OCI-LY3 (cell line): ENCODE results near the gene ASAP2.

Experiments
- H2AFZ ChIP-seq: fragments of 200-600, 300-600 bp; shearing (Covaris generic); 2 replicates; pipeline ENCODE4 v1.6.0; 2014; ENCODE audit warnings: antibody characterized with exemption, low read depth, low read length
- H3K27ac ChIP-seq: fragments of 200-600, 300-600 bp; sonication (generic); 2 replicates; pipeline ENCODE4 v1.5.1; 2014; ENCODE audit warnings: mild to moderate bottlenecking, low read length, moderate library complexity, mixed read lengths
- H3K27me3 ChIP-seq: fragments of 200-600, 300-600 bp; sonication (generic); 2 replicates; pipeline ENCODE4 v1.6.1; 2014; ENCODE audit warnings: low read depth, low read length, mixed read lengths
- H3K36me3 ChIP-seq: fragments of 200-600, 300-600 bp; sonication (generic); replicated peaks from 2 replicates; pipeline ENCODE3; 2014; ENCODE audit warnings: low read depth, low read length, mixed read lengths
- H3K4me1 ChIP-seq: fragments of 300-600, 200-600 bp; sonication (generic); 2 replicates; pipeline ENCODE4 v1.6.1; 2014; ENCODE audit warnings: low read length, mixed read lengths
- H3K4me2 ChIP-seq: fragments of 200-600, 300-600 bp; sonication (generic); 2 replicates; pipeline ENCODE4 v1.6.1; 2014; ENCODE audit warnings: low read length, mixed read lengths
- H3K4me3 ChIP-seq: fragments of 300-600, 200-600 bp; sonication (generic); 2 replicates; pipeline ENCODE4 v1.5.1; 2014; ENCODE audit warnings: antibody characterized with exemption, mild to moderate bottlenecking, low read length, moderate library complexity
- H3K79me2 ChIP-seq: fragments of 300-600, 200-600 bp; shearing (Covaris generic); 2 replicates; pipeline ENCODE4 v1.6.1; 2014; ENCODE audit warnings: mild to moderate bottlenecking, low read length, mixed read lengths
- H3K9ac ChIP-seq: fragments of 300-600, 200-600 bp; shearing (Covaris generic); 2 replicates; pipeline ENCODE4 v1.6.0; 2014; ENCODE audit warnings: mild to moderate bottlenecking, low read length, moderate library complexity
- H3K9me3 ChIP-seq: fragments of 200-600, 300-600 bp; shearing (Covaris generic); 2 replicates; pipeline ENCODE4 v1.6.1; 2014; ENCODE audit warnings: low read length, mixed read lengths; ENCODE audit not compliant: insufficient read depth
- H4K20me1 ChIP-seq: fragments of 200-600, 300-600 bp; sonication (generic); 2 replicates; pipeline ENCODE4 v1.6.1; 2016; ENCODE audit warnings: low read length, mixed read lengths; ENCODE audit not compliant: insufficient read depth
- EZH2phosphoT487 ChIP-seq: fragments of 200-600 bp; shearing (Covaris generic); IDR thresholded peaks from 2 replicates; pipeline ENCODE4 v1.6.1; 2018; ENCODE audit warnings: antibody characterized with exemption, mixed run types, low read depth
- TF ChIP-seq, protein P1 (sequence below): fragments of 200-600, 300-600 bp; sonication (generic); IDR thresholded peaks from 2 replicates; pipeline ENCODE4 v1.5.1; 2014; ENCODE audit warnings: antibody characterized with exemption, low read length, low read depth

The ASAP2 gene

GRCh38 chr2:9260464-9260918 is 53.9 kb downstream of the ASAP2 start:
- Histone ChIP-seq H4K20me1 (no peaks in the 10 kb centered on the region), H3K4me1 (no peaks in the 10 kb centered on the region), H3K79me2 (no peaks in the 10 kb centered on the region), H3K9me3 (no peaks in the 10 kb centered on the region), H3K4me2 (no peak overlapping the region), H2AFZ (no peak overlapping the region), H3K27ac (no peak overlapping the region), H3K36me3 (no peaks in the 10 kb centered on the region), H3K4me3 (no peak overlapping the region), H3K9ac (no peak overlapping the region), H3K27me3 (0 out of 2 replicates have a peak, but pooled peaks cover 1% of the 10 kb centered on the region)
- TF ChIP-seq, protein P1, sequence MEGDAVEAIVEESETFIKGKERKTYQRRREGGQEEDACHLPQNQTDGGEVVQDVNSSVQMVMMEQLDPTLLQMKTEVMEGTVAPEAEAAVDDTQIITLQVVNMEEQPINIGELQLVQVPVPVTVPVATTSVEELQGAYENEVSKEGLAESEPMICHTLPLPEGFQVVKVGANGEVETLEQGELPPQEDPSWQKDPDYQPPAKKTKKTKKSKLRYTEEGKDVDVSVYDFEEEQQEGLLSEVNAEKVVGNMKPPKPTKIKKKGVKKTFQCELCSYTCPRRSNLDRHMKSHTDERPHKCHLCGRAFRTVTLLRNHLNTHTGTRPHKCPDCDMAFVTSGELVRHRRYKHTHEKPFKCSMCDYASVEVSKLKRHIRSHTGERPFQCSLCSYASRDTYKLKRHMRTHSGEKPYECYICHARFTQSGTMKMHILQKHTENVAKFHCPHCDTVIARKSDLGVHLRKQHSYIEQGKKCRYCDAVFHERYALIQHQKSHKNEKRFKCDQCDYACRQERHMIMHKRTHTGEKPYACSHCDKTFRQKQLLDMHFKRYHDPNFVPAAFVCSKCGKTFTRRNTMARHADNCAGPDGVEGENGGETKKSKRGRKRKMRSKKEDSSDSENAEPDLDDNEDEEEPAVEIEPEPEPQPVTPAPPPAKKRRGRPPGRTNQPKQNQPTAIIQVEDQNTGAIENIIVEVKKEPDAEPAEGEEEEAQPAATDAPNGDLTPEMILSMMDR = no peak
- TF ChIP-seq EZH2phosphoT487 = no peak

DNA sequence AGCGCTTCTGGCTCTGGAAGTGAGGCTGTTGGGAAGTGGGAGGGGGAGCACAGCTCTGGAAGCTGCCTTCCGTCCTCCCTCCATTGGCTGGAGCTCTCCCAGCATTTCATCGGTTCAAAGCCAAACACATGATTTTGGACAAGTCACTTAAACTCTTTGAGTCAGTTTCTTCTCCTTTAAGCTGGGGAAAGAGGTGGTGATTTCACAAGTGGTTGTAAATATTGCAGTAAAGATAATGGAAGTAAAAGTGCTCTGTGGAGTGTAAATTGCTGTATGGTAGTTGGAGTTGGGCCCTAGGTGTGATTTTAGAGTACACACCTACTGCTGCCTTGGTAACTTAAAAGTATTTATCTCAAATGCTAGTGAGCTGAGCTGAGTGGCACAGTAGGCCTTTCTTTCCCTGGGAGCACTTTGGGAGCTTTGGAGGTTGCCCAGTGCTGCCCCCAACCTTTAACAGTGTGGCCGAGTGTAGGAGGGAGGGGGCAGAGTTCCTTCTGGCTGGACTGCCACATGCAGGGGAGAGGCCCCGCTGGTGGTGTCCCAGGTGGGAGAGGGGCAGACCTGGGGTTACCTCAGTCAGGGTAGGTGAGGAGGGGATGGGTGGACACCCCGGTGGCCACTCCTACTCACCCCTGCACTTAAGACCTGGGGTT is 54.7 kb downstream of the ASAP2 start:
- Histone ChIP-seq H3K4me1 (no peaks in the 10 kb centered on the region), H3K27ac (no peak overlapping the region), H3K4me3 (no peak overlapping the region), H3K36me3 (no peaks in the 10 kb centered on the region), H3K9ac (no peak overlapping the region), H3K4me2 (no peak overlapping the region), H3K27me3 (no peaks in the 10 kb centered on the region), H4K20me1 (no peaks in the 10 kb centered on the region), H3K9me3 (no peaks in the 10 kb centered on the region), H3K79me2 (no peaks in the 10 kb centered on the region), H2AFZ (no peak overlapping the region)
- TF ChIP-seq, protein P1 = no peak
- TF ChIP-seq EZH2phosphoT487 = no peak

GRCh38 chr2:9262671-9263171 is 56.1 kb downstream of the ASAP2 start:
- Histone ChIP-seq H3K36me3 (no peaks in the 10 kb centered on the region), H3K4me3 (no peak overlapping the region), H3K4me1 (no peaks in the 10 kb centered on the region), H3K9ac (no peak overlapping the region), H2AFZ (no peak overlapping the region), H3K4me2 (no peak overlapping the region), H3K79me2 (no peaks in the 10 kb centered on the region), H3K27me3 (no peaks in the 10 kb centered on the region), H3K9me3 (no peaks in the 10 kb centered on the region), H4K20me1 (no peaks in the 10 kb centered on the region), H3K27ac (no peak overlapping the region)
- TF ChIP-seq EZH2phosphoT487 = no peak
- TF ChIP-seq, protein P1 = no peak

- no peak overlapping the region for H3K4me3 ChIP-seq
- no peak overlapping the region for H3K27ac ChIP-seq
- H3K4me2 ChIP-seq = no peak overlapping the region
- TF ChIP-seq, protein P1 = no peak
- no peak for TF ChIP-seq EZH2phosphoT487
- H3K79me2 ChIP-seq = no peaks in the 10 kb centered on the region
- H2AFZ ChIP-seq = no peak overlapping the region
- H3K4me1 ChIP-seq = no peaks in the 10 kb centered on the region
- no peaks in the 10 kb centered on the region for H3K9me3 ChIP-seq
- no peaks in the 10 kb centered on the region for H3K36me3 ChIP-seq
- H3K27me3 ChIP-seq = no peaks in the 10 kb centered on the region
- no peaks in the 10 kb centered on the region for H4K20me1 ChIP-seq
- no peak overlapping the region for H3K9ac ChIP-seq
These were observed 56.8 kb downstream of the ASAP2 start for GRCh38 chr2:9263428-9263827.
